ENCODE results near the gene FGR. TPM values are rescaled to one million over a fixed set of nuclear protein-coding genes. Genes with fewer than 3 reads are reported as not detected.
A peak's percentile ranks its signal among the peaks of the same experiment; 100 is the strongest.

FGR gene
- total RNA-seq, 1 donor from 2014 or later: not detected

- no peak for DNase-seq (ENCODE audit: extremely low spot score, unreplicated experiment)
- Mint-ChIP-seq H3K27me3 (no peaks in the 10 kb centered on the region), H3K36me3 (no peaks in the 10 kb centered on the region), H3K27ac (peak overlapping the region; percentile 49), H3K4me3 (peak overlapping the region; percentile 67), H3K9me3 (no peaks in the 10 kb centered on the region), H3K4me1 (ENCODE audit: unreplicated experiment) (peaks cover 39% of the 10 kb centered on the region)
- peak; percentile 19 for TF ChIP-seq CTCF (conservative IDR thresholded peaks at IDR 0.05)
Measured at GRCh38 chr1:27600498-27601175, 34.3 kb downstream of the FGR start.

GRCh38 chr1:27599605-27600497 lies 35.1 kb downstream of the FGR start:
- Mint-ChIP-seq H3K36me3 (no peaks in the 10 kb centered on the region), H3K4me3 (peak overlapping the region; percentile 67), H3K27me3 (no peaks in the 10 kb centered on the region), H3K4me1 (ENCODE audit: unreplicated experiment) (peaks cover 33% of the 10 kb centered on the region), H3K27ac (peak overlapping the region; percentile 49), H3K9me3 (no peaks in the 10 kb centered on the region)
- TF ChIP-seq CTCF (conservative IDR thresholded peaks at IDR 0.05): no peak
- DNase-seq (ENCODE audit: extremely low spot score, unreplicated experiment): no peak

GRCh38 chr1:27598902-27599528 lies 36.0 kb downstream of the FGR start:
- TF ChIP-seq CTCF (conservative IDR thresholded peaks at IDR 0.05): no peak
- Mint-ChIP-seq H3K9me3 (no peaks in the 10 kb centered on the region), H3K27me3 (no peaks in the 10 kb centered on the region), H3K4me1 (ENCODE audit: unreplicated experiment) (peaks cover 34% of the 10 kb centered on the region), H3K36me3 (no peaks in the 10 kb centered on the region), H3K27ac (peak overlapping the region; percentile 55), H3K4me3 (peak overlapping the region; percentile 67)
- no peak for DNase-seq (ENCODE audit: extremely low spot score, unreplicated experiment)

- DNase-seq (ENCODE audit: extremely low spot score, unreplicated experiment): no peak
- Mint-ChIP-seq H3K4me3 (peak overlapping the region; percentile 75), H3K27ac (no peak overlapping the region)
Measured at GRCh38 chr1:27598295-27598687, 36.7 kb downstream of the FGR start.

More at GRCh38 chr1:27598295-27598687, 36.7 kb downstream of the FGR start:
- H3K4me1 Mint-ChIP-seq (ENCODE audit: unreplicated experiment): peaks cover 41% of the 10 kb centered on the region
- no peaks in the 10 kb centered on the region for H3K36me3 Mint-ChIP-seq
- H3K27me3 Mint-ChIP-seq: no peaks in the 10 kb centered on the region
- no peaks in the 10 kb centered on the region for H3K9me3 Mint-ChIP-seq
- no peak for TF ChIP-seq CTCF (conservative IDR thresholded peaks at IDR 0.05)
